Omental fat pad (tissue), 4 donors: ENCODE results near the gene STUB1. TPM values are rescaled to one million over a fixed set of nuclear protein-coding genes. Genes with fewer than 3 reads are reported as not detected.
A peak's percentile ranks its signal among the peaks of the same experiment; 100 is the strongest.

Experiments used
- ATAC-seq: fragments of 150-250 bp; one replicate; pipeline ENCODE4 v1.9.1; 2016; ENCODE audit warnings: mild to moderate bottlenecking, moderate library complexity; ENCODE audit not compliant: low FRiP score
- DNase-seq: peaks from one replicate; pipeline ENCODE4 v3.0.0-alpha.2; 2019; ENCODE audit warnings: low spot score
- total RNA-seq, 4 donors: library from RNA; depleted of rRNA; stranded (reverse); fragments of >200 nt; gene quantifications; one replicate each; pipeline ENCODE4 v1.1.0, GENCODE V29; 2016
- TF ChIP-seq, protein P1 (sequence below), 3 donors: fragments of 450-650 bp; IDR thresholded peaks; one replicate each; pipeline ENCODE4 v1.5.1; 2016 to 2017; ENCODE audit warnings: antibody characterized with exemption in 3 of 3, mild to moderate bottlenecking in 3 of 3, moderate library complexity in 2 of 3

The STUB1 gene
- total RNA-seq, 4 donors from 2014 or later = 119 to 161 (median 128) TPM

DNA sequence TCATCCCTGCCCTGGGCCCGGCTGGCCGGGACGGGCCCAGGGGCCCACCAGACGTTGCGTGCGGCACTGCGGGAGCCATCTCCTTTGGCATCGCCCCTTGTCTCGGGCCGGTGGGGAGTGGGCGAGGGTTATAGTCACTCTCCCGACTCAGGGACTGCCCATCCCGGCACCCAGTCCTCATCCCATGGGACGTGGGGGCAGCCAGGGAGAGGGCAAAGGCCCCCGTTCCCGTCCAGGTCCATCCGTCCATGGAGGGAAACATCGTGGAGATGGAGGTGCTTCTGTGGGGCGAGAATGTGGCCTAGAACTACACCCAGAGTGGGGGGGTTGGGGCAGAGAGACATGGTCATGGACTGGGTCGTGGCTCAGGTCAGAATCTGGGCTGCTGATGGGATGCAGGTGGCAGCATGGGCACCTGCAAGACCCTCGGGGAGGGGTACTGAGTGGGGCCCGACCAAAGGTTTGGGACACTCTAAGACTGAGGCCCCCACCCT lies 33.5 kb upstream of the STUB1 start:
- ATAC-seq (no peak), DNase-seq (no peak)
- TF ChIP-seq, protein P1, sequence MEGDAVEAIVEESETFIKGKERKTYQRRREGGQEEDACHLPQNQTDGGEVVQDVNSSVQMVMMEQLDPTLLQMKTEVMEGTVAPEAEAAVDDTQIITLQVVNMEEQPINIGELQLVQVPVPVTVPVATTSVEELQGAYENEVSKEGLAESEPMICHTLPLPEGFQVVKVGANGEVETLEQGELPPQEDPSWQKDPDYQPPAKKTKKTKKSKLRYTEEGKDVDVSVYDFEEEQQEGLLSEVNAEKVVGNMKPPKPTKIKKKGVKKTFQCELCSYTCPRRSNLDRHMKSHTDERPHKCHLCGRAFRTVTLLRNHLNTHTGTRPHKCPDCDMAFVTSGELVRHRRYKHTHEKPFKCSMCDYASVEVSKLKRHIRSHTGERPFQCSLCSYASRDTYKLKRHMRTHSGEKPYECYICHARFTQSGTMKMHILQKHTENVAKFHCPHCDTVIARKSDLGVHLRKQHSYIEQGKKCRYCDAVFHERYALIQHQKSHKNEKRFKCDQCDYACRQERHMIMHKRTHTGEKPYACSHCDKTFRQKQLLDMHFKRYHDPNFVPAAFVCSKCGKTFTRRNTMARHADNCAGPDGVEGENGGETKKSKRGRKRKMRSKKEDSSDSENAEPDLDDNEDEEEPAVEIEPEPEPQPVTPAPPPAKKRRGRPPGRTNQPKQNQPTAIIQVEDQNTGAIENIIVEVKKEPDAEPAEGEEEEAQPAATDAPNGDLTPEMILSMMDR (IDR thresholded peaks at IDR 0.05) = no peak

DNA sequence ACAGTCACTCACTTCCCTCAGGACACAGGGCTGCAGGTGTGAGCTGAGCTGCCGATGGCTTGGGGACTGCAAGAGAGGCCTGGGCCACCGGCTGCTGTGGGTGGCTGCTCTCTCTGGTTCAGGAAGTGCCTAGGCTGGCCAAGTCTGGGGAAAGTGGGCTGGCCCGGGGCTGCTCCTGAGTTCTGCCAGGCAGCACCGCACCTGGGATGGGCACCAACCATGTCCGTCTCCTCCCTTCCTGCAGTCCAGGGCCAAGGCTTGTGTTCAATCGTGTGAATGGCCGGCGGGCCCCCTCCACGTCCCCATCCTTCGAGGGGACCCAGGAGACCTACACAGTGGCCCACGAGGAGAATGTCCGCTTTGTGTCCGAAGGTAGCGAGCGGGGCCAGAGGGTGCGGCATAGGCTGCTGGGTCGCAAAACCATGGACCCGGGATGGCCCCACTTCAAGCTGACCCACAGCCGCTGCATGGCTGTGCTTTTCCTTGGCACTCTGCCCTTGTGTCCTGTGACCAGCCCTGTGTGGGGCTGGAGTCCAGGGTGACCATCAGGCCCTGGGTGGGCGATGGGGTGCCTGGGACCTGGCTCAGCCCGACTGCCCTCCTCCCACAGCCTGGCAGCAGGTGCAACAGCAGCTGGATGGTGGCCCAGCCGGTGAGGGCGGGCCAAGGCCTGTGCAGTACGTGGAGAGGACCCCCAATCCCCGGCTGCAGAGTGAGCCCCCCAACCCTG lies 32.9 kb upstream of the STUB1 start:
- ATAC-seq (no peak), DNase-seq (no peak)
- TF ChIP-seq, protein P1 (IDR thresholded peaks at IDR 0.05) = no peak

DNA sequence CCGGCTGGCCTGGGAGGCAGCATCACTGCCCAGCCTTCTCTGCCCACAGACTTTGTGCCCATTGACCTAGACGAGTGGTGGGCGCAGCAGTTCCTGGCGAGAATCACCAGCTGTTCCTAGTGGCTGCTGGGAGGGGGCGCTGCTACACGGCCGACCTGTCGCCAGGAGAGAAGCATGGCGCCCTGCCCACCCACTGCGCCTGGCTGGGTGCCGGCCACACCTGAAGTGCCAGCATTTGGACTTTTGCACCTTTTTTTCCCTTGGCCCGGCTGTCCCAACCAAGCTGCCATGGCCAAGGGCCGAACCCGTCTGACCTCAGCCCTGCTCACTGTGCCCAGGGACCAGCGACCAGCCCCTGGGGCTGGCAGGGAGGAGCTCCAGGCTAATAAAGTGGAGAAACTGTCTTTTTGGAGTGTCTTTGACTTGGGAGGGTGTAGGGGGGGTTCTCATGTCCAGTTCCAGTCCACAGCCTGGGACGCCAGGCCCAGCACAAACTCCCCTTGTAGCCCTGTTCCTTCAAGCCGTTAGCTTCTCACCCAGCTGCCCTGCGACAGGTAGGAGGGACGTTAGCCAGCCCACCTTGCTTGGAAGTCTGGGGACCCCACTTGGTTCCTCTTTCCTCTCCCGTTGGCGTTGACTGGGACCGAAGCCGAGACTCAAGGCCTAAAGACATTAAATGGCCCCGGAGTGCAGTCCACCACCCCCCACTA lies 32.0 kb upstream of the STUB1 start:
- ATAC-seq = no peak
- no peak for DNase-seq
- TF ChIP-seq, protein P1 (IDR thresholded peaks at IDR 0.05) = no peak

DNA sequence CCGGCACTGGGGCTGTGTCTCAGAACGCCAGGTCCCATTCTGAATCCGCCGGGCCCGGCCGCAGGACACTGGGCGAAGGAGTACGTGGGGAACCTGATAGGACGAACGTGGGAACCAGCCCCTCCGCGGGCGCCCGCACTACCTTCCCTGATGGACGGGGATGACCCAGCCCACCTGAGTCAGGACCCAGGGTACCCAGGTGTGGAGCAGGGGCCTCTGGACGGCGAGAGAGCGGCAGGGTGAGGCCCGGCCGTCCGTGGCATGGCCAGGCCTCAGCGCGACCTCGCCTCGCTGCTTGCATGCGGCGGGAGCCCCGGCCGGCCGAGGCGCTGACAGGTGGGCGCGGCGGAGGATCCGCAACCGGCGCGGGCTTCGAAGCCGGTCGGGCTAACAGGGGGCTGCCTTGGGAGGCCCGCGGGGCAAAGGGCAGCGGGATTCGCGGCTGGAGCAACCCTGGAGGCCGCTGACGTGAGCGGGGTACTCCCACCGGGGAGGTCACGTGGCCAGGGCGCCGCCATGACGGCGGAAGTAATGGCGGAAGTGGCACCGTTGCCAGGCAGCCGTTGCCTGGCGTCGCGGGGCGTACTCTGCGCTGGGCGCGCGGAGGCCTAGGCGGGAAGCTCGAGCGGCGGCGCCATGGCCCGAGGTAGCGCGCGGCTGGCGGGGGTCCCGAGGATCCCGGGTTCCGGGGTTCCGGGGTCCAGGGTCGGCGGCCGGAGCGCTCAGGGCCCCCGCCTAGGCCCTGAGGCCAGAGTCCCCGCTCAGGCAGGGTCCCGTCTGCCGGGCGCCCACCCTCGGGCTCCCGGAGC lies 31.2 kb upstream of the STUB1 start, which contains the start of gene WDR90:
Gene WDR90, plus strand, starts transcription at position 585 of the 809 bp plus-strand sequence. Its CDS starts 52 bp downstream, at position 637.
- ATAC-seq (peak; percentile 84), DNase-seq (peak; percentile 72)
- TF ChIP-seq, protein P1 (IDR thresholded peaks at IDR 0.05) = no peak

DNA sequence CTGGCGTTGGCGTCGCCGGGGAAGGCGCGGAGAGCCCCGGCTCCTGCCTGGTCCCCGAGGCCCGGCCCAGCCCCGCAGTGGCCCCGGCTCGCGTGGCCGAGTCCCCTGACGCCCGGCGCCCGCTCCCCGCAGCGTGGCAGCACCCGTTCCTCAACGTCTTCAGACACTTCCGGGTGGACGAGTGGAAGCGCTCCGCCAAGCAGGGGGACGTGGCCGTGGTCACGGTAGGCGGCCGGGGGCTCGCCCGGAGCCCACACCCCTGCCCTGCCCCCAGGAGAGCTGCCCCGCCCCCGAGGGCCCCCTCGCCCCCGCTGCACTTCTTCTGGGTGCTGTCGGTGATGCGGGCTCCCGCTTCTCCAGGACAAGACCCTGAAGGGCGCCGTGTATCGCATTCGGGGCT lies 30.6 kb upstream of the STUB1 start:
- TF ChIP-seq, protein P1 (IDR thresholded peaks at IDR 0.05) = no peak
- no peak for DNase-seq
- ATAC-seq = no peak

DNA sequence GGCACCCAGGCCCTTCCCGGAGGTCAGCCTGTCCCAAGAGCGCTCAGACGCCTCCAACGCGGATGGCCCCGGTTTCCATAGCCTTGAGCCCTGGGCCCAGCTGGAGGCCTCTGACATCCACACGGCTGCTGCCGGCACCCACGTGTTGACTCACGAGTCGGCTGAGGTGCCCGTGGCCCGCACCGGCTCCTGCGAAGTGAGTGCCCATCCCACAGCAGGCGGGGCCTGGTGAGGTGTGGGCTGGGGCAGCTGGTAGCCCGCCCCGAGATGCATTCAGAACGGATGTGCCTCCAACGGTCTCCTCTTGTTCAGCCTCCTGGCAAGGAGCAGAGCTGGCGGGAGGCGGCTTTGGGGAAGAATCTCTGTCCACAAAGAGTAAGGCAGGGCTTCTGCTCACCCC lies 28.4 kb upstream of the STUB1 start:
- DNase-seq (no peak), ATAC-seq (no peak)
- TF ChIP-seq, protein P1 (IDR thresholded peaks at IDR 0.05) = no peak
